ENCODE data around the gene ATXN7L1. TPM values are rescaled to one million over a fixed set of nuclear protein-coding genes. Genes with fewer than 3 reads are reported as not detected.

The ATXN7L1 gene
- polyA plus RNA-seq, 1 of the 3 experiments (the other 2 are of a cell fraction): 6.0 TPM

DNA sequence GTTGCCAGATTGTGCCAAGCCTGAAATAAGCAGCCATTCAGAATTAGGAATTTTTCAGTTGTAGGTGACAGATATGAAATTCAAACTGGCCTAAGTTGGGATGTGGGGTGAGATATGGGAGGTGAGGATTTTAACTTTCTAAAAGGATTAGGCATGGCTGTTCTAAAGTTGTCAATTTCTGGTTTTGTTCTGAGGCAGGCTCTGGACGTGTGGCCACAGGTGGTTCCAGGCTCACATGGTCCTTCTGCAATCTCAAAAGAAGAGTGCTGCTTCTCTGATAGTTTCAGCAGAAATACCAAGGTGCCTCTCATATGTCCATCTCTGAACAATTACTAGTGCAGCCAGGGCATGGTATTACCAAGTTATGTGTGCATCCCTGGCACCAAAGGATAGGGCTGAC, 316.5 kb downstream of the ATXN7L1 start:
- no peak for DNase-seq
- Histone ChIP-seq H3K36me3 (replicated peaks in 1 of 2; ENCODE audit: control insufficient read depth in 1 of 2, insufficient read depth in 2 of 2, low read length in 1 of 2) (peaks cover 46 to 83% of the 10 kb centered on the region in 2 experiments), H3K9me3 (no peaks in the 10 kb centered on the region), H2AFZ (ENCODE audit: low read depth) (no peak overlapping the region), H3K4me1 (ENCODE audit: control insufficient read depth in 1 of 2, insufficient read depth in 2 of 2, low read depth in 1 of 2, low read length in 1 of 2) (no peaks in the 10 kb centered on the region), H3K27me3 (ENCODE audit: insufficient read depth) (no peaks in the 10 kb centered on the region), H3K9ac (no peak overlapping the region), H3K27ac (ENCODE audit: low read depth in 2 of 2, low read length in 1 of 2) (no peak overlapping the region), H3K79me2 (ENCODE audit: insufficient read depth) (no peaks in the 10 kb centered on the region), H4K20me1 (ENCODE audit: insufficient read depth) (no peaks in the 10 kb centered on the region), H3F3A (replicated peaks; ENCODE audit: insufficient read depth) (peaks cover 6% of the 10 kb centered on the region), H3K4me2 (no peak overlapping the region), H3K9me2 (no peaks in the 10 kb centered on the region), H3K4me3 (ENCODE audit: low read depth in 2 of 2, low read length in 1 of 2) (no peak overlapping the region)
- CTCF ChIA-PET: no interaction called here
- POLR2A ChIA-PET: no interaction called here
- 100% methylated on average over 1 of the region's 1 CpG for WGBS (ENCODE audit: low lambda C conversion rate)
- TF ChIP-seq CHD2 (IDR thresholded peaks at IDR 0.05; ENCODE audit: low read length, partially characterized antibody) (no peak), MXI1 (IDR thresholded peaks at IDR 0.05; ENCODE audit: low read depth, low read length) (no peak), FOXJ3 (CRISPR knock-in tag; IDR thresholded peaks at IDR 0.05) (no peak), EP300 (IDR thresholded peaks at IDR 0.05; ENCODE audit: borderline replicate concordance in 1 of 2, low read depth in 1 of 2, low read length in 1 of 2) (no peak), NRF1 (IDR thresholded peaks at IDR 0.05; ENCODE audit: low read depth, low read length) (no peak), RFX5 (IDR thresholded peaks at IDR 0.05; ENCODE audit: low read length) (no peak), TAF1 (IDR thresholded peaks at IDR 0.05; ENCODE audit: borderline replicate concordance, low read depth, low read length) (no peak), TEAD4 (IDR thresholded peaks at IDR 0.05; ENCODE audit: borderline replicate concordance, insufficient read depth) (no peak), NFIC (IDR thresholded peaks at IDR 0.05; ENCODE audit: borderline replicate concordance) (no peak), YY1 (IDR thresholded peaks at IDR 0.05; ENCODE audit: low read depth) (no peak)
- TF ChIP-seq, protein P1, sequence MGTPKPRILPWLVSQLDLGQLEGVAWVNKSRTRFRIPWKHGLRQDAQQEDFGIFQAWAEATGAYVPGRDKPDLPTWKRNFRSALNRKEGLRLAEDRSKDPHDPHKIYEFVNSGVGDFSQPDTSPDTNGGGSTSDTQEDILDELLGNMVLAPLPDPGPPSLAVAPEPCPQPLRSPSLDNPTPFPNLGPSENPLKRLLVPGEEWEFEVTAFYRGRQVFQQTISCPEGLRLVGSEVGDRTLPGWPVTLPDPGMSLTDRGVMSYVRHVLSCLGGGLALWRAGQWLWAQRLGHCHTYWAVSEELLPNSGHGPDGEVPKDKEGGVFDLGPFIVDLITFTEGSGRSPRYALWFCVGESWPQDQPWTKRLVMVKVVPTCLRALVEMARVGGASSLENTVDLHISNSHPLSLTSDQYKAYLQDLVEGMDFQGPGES (IDR thresholded peaks at IDR 0.05; ENCODE audit: low read depth, low read length): no peak
- TF ChIP-seq, protein P2, sequence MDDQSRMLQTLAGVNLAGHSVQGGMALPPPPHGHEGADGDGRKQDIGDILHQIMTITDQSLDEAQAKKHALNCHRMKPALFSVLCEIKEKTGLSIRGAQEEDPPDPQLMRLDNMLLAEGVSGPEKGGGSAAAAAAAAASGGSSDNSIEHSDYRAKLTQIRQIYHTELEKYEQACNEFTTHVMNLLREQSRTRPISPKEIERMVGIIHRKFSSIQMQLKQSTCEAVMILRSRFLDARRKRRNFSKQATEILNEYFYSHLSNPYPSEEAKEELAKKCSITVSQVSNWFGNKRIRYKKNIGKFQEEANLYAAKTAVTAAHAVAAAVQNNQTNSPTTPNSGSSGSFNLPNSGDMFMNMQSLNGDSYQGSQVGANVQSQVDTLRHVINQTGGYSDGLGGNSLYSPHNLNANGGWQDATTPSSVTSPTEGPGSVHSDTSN (IDR thresholded peaks at IDR 0.05): no peak
- TF ChIP-seq, protein P3, sequence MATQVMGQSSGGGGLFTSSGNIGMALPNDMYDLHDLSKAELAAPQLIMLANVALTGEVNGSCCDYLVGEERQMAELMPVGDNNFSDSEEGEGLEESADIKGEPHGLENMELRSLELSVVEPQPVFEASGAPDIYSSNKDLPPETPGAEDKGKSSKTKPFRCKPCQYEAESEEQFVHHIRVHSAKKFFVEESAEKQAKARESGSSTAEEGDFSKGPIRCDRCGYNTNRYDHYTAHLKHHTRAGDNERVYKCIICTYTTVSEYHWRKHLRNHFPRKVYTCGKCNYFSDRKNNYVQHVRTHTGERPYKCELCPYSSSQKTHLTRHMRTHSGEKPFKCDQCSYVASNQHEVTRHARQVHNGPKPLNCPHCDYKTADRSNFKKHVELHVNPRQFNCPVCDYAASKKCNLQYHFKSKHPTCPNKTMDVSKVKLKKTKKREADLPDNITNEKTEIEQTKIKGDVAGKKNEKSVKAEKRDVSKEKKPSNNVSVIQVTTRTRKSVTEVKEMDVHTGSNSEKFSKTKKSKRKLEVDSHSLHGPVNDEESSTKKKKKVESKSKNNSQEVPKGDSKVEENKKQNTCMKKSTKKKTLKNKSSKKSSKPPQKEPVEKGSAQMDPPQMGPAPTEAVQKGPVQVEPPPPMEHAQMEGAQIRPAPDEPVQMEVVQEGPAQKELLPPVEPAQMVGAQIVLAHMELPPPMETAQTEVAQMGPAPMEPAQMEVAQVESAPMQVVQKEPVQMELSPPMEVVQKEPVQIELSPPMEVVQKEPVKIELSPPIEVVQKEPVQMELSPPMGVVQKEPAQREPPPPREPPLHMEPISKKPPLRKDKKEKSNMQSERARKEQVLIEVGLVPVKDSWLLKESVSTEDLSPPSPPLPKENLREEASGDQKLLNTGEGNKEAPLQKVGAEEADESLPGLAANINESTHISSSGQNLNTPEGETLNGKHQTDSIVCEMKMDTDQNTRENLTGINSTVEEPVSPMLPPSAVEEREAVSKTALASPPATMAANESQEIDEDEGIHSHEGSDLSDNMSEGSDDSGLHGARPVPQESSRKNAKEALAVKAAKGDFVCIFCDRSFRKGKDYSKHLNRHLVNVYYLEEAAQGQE (IDR thresholded peaks at IDR 0.05; ENCODE audit: low read depth, low read length): no peak
- TF ChIP-seq, protein P4, sequence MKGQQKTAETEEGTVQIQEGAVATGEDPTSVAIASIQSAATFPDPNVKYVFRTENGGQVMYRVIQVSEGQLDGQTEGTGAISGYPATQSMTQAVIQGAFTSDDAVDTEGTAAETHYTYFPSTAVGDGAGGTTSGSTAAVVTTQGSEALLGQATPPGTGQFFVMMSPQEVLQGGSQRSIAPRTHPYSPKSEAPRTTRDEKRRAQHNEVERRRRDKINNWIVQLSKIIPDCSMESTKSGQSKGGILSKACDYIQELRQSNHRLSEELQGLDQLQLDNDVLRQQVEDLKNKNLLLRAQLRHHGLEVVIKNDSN (IDR thresholded peaks at IDR 0.05; ENCODE audit: borderline replicate concordance, low read depth): no peak
- TF ChIP-seq, protein P5, sequence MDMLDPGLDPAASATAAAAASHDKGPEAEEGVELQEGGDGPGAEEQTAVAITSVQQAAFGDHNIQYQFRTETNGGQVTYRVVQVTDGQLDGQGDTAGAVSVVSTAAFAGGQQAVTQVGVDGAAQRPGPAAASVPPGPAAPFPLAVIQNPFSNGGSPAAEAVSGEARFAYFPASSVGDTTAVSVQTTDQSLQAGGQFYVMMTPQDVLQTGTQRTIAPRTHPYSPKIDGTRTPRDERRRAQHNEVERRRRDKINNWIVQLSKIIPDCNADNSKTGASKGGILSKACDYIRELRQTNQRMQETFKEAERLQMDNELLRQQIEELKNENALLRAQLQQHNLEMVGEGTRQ (IDR thresholded peaks at IDR 0.05; ENCODE audit: borderline replicate concordance, low read depth, low read length): no peak

Other genes starting within 250 kb of the ATXN7L1 start
- gene CDHR3, start 86.7 kb upstream of the ATXN7L1 start, polyA plus RNA-seq (2012; rRNA removed): 7.5 and 9.7 TPM in 2 replicates
- 72.4 and 98.7 TPM in 2 replicates for gene SYPL1, start 235.7 kb upstream of the ATXN7L1 start, polyA plus RNA-seq (2012; rRNA removed)

All from SK-N-SH (cell line).